Activated T-cell treated with anti-CD3 and anti-CD28 coated beads, Interleukin-2, amount 50 U/mL, for 72 hours (primary cell): ENCODE data around the gene TKFC. TPM values are rescaled to one million over a fixed set of nuclear protein-coding genes. Genes with fewer than 3 reads are reported as not detected.
A peak's percentile ranks its signal among the peaks of the same experiment; 100 is the strongest.
"Not testable (repeated sequence)": the region's sequence is repeated elsewhere in the genome, so short reads cannot be mapped to it uniquely, and the experiment has no call there.

ENCODE experiments used
- ATAC-seq, 2 donors: fragments of 150-1000 bp; cut with Tn5 transposase; replicated peaks in 1 of 2; 2 replicates each; pipeline ENCODE4 v1.10.0; 2021; ENCODE audit warnings: moderate library complexity in 2 of 2, mild to moderate bottlenecking in 1 of 2
- DNase-seq, 2 donors: peaks; one replicate each; pipeline ENCODE4 v3.0.0; 2021 to 2022; ENCODE audit warnings: mixed read lengths in 1 of 2
- H3K27ac Mint-ChIP-seq: one replicate; pipeline ENCODE4 v1.8.0; 2022; ENCODE audit warnings: mild to moderate bottlenecking, moderate library complexity, mixed read lengths
- H3K27me3 Mint-ChIP-seq: one replicate; pipeline ENCODE4 v1.8.0; 2022; ENCODE audit warnings: low read depth, mixed read lengths
- H3K36me3 Mint-ChIP-seq, 2 donors: one replicate each; pipeline ENCODE4 v1.8.0; 2022; ENCODE audit warnings: mixed read lengths in 2 of 2, mild to moderate bottlenecking in 1 of 2; ENCODE audit not compliant: insufficient read depth in 2 of 2
- H3K4me1 Mint-ChIP-seq: one replicate; pipeline ENCODE4 v1.8.0; 2022; ENCODE audit warnings: low read depth, mixed read lengths
- H3K4me3 Mint-ChIP-seq, 2 donors: one replicate each; pipeline ENCODE4 v1.8.0; 2022; ENCODE audit warnings: mild to moderate bottlenecking in 2 of 2, mixed read lengths in 2 of 2, moderate library complexity in 2 of 2
- H3K9me3 Mint-ChIP-seq, 2 donors: one replicate each; pipeline ENCODE4 v1.8.0; 2022; ENCODE audit warnings: mixed read lengths in 2 of 2
- total RNA-seq, 2 donors: library from RNA; stranded (reverse); gene quantifications; one replicate each; pipeline ENCODE4 v1.2.3, GENCODE V29; 2022

The TKFC gene
- total RNA-seq, 2 donors from 2014 or later, result 71.0 to 74.0 TPM

DNA sequence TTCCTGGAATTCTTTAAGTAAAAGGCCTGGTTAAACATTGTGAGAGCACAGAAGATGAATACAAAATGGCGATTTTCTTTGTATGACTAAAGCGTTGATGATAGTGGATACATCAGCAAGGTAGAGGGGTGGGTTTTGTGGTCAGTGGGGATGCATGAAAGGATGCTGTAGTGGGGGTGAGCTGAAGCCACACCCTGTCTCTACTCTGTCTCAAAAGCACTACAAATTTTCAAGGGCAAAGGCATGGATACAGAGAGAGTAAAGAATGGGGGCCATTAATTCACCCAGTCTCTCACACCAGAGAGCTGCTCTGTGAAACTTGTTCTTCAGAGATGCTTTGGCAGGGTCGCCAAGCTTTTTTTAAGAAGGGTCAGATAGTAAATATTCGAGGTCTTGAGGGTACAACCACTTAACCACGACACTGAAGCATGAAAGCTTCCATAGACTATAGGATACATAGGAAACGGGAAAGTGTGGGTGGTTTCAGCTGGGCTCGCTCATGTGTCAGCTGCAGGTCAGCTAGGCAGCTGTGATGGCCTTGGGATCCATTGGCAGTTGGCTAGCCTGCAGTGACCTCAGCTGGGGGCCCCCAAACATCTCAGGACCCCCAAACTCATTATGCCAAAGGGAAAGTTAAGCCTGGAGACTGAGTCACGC lies 37.4 kb downstream of the TKFC start:
- no peak overlapping the region for H3K4me3 Mint-ChIP-seq
- H3K27me3 Mint-ChIP-seq, result no peaks in the 10 kb centered on the region
- H3K27ac Mint-ChIP-seq, result no peak overlapping the region
- H3K36me3 Mint-ChIP-seq, result peaks cover 12 to 37% of the 10 kb centered on the region in 2 donors
- no peaks in the 10 kb centered on the region for H3K9me3 Mint-ChIP-seq
- H3K4me1 Mint-ChIP-seq, result peaks cover 22% of the 10 kb centered on the region
- DNase-seq, result no peak
- ATAC-seq, result peak; percentile 67 to 78

DNA sequence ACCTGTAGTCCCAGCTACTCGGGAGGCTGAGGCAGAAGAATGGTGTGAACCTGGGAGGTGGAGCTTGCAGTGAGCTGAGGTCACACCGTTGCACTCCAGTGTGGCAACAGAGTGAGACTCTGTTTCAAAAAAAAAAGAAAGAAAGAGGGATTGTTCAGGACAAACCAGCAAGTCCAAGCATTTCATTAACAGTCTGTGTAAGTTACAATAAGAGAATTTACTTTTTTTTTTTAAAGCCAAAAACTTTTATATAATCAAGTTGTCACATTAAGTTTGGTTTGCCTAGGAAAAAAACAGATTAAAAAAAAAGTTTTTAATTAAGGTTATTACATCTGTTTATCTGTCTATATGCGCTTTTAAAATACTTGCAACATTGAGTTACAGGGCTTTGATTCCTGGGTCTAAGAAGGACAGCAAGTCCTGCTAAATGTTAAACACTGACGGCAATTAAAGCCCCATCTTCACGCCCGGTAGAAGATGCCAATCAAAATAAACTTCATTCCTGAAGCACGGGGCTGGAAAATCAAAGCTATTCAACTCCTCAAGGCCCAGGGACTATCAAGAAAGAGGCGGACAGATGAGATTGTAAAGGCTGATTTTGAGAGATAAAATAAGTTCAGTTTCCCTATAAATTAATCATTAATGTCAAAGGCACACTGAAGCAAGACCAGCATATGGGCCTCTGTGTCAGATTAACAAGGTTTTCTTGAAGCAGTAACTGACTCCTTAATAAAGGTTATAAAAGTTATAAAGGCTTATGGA lies 39.8 kb downstream of the TKFC start:
- Mint-ChIP-seq H3K36me3 (peaks cover 13 to 29% of the 10 kb centered on the region in 2 donors), H3K4me1 (peaks cover 22% of the 10 kb centered on the region), H3K4me3 (no peak overlapping the region), H3K27me3 (no peaks in the 10 kb centered on the region), H3K9me3 (no peaks in the 10 kb centered on the region), H3K27ac (no peak overlapping the region)
- no peak for DNase-seq
- ATAC-seq, result no peak

DNA sequence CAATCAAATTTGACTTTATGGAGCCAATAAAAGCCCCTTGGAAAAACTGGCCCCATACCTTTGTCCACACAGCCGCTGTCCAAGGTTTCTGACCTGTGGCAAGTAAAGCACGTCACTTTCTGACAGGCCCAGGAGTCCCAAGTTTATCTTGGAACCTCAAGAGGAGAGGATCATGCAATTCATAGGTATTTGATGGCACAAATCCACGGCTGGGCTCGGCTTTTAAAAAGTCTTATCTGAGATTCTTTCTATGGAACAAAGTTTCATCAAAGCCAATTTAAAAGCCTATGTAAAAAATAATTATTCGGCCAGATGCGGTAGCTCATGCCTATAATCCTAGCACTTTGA lies 42.7 kb downstream of the TKFC start:
- Mint-ChIP-seq H3K4me3 (no peak overlapping the region), H3K36me3 (peaks cover 8 to 15% of the 10 kb centered on the region in 2 donors), H3K9me3 (no peaks in the 10 kb centered on the region), H3K4me1 (no peaks in the 10 kb centered on the region), H3K27ac (no peak overlapping the region), H3K27me3 (no peaks in the 10 kb centered on the region)
- DNase-seq (no peak), ATAC-seq (no peak)

DNA sequence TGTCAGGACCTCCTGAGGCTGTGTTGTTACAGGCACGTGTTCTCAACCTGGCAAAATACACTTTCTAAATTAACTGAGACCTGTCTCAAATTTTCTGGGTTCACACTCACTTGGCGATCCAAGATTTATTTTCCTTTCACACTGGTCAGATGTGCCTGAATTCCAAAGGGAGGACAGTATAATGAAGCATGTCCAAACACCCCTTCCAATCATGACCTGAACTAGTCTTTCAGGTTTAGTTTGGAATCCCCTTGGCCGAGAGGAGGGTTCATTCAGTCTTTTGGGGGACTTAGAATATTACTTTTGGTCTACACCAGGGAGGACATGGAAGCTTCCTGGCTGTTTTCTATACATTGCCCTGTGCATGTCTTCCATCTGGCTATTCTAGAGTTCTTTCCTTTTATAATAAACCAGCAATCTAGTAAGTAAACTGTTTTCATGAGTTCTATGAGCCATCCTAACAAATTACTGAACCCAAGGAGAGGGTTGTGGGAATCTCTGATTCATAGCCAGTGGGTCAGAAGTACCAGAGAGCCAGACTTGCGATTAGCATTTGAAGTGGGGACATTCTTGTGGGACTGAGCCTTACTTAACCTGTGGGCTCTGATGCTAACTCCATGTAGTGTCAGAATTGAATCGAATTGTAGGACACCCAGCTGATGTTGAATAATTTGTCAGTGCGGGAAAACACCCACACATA lies 44.6 kb downstream of the TKFC start:
- no peak for DNase-seq
- H3K4me3 Mint-ChIP-seq, result no peak overlapping the region
- no peak for ATAC-seq
- no peaks in the 10 kb centered on the region for H3K27me3 Mint-ChIP-seq
- H3K9me3 Mint-ChIP-seq, result no peaks in the 10 kb centered on the region
- H3K27ac Mint-ChIP-seq, result no peak overlapping the region
- H3K4me1 Mint-ChIP-seq, result no peaks in the 10 kb centered on the region
- H3K36me3 Mint-ChIP-seq, result peaks cover 7 to 9% of the 10 kb centered on the region in 2 donors

DNA sequence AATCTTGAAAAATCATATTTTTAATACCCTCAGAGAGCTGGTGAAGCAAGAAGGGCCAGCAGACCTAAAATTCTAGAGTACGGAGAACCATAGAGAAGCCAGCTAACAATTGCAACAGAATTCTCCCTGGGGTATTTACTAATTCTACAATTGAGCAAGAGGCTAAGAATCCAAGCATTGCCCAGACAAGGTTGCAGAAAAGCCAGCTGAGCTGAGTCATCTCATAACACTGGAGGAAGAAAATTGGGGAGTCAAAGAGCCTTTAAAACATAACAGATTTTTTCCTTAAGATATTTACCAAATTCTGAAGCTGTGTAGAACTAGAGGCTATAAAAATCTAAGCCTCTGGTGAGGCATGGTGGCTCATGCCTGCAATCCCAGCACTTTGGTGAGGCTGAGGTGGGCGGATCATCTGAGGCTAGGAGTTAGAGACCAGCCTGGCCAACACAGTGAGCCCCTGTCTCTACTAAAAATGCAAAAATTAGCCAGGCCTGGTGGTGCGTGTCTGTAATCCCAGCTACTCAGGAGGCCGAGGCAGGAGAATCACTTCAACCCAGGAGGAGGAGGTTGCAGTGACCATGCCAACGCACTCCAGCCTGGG lies 45.8 kb downstream of the TKFC start:
- Mint-ChIP-seq H3K27ac (no peak overlapping the region), H3K27me3 (no peaks in the 10 kb centered on the region), H3K4me1 (no peaks in the 10 kb centered on the region), H3K36me3 (peaks cover 6 to 7% of the 10 kb centered on the region in 2 donors), H3K4me3 (no peak overlapping the region), H3K9me3 (no peaks in the 10 kb centered on the region)
- ATAC-seq (no peak), DNase-seq (no peak)

DNA sequence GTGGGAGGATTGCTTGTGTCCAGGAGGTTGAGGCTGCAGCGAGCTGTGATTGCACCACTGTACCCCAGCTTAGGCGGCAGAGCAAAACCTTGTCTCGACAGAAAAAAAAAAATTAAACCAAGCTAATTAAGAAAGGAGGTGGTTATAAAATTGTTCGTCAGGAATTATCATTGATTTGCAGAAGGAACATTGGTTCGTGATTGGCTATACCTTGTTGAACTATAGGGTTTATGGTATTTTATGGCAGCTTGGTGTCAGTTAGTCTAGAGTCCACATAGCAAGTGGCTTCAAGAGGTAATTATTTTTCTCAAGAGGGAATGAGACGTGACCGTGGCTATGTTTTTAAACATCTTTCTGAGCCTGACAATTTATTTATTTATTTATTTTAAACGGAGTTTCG lies 47.9 kb downstream of the TKFC start:
- H3K36me3 Mint-ChIP-seq, result peaks cover 0 to 3% of the 10 kb centered on the region in 2 donors
- no peaks in the 10 kb centered on the region for H3K4me1 Mint-ChIP-seq
- no peak for DNase-seq
- no peak overlapping the region for H3K4me3 Mint-ChIP-seq
- H3K27ac Mint-ChIP-seq, result no peak overlapping the region
- no peaks in the 10 kb centered on the region for H3K27me3 Mint-ChIP-seq
- no peaks in the 10 kb centered on the region for H3K9me3 Mint-ChIP-seq
- ATAC-seq, result no peak

DNA sequence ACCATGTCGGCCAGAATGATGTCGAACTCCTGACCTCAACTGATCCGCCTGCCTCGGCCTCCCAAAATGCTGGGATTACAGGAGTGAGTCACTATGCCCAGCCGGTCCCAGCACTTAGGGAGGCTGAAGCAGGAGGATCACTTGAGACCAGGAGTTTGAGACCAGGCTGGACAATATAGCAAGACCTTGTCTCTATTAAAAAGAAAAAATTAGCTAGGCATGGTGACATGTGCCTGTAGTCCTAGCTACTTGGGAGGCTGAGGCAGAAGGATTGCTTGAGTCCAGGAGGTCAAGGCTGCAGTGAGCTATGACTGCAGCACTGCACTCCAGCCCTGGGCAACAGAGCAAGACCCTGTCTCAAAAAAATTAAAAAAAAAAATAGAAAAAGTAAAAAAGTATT lies 50.8 kb downstream of the TKFC start:
- not testable (repeated sequence) for H3K9me3 Mint-ChIP-seq, ATAC-seq, H3K4me3 Mint-ChIP-seq, H3K36me3 Mint-ChIP-seq, H3K27ac Mint-ChIP-seq, DNase-seq, H3K4me1 Mint-ChIP-seq, H3K27me3 Mint-ChIP-seq

DNA sequence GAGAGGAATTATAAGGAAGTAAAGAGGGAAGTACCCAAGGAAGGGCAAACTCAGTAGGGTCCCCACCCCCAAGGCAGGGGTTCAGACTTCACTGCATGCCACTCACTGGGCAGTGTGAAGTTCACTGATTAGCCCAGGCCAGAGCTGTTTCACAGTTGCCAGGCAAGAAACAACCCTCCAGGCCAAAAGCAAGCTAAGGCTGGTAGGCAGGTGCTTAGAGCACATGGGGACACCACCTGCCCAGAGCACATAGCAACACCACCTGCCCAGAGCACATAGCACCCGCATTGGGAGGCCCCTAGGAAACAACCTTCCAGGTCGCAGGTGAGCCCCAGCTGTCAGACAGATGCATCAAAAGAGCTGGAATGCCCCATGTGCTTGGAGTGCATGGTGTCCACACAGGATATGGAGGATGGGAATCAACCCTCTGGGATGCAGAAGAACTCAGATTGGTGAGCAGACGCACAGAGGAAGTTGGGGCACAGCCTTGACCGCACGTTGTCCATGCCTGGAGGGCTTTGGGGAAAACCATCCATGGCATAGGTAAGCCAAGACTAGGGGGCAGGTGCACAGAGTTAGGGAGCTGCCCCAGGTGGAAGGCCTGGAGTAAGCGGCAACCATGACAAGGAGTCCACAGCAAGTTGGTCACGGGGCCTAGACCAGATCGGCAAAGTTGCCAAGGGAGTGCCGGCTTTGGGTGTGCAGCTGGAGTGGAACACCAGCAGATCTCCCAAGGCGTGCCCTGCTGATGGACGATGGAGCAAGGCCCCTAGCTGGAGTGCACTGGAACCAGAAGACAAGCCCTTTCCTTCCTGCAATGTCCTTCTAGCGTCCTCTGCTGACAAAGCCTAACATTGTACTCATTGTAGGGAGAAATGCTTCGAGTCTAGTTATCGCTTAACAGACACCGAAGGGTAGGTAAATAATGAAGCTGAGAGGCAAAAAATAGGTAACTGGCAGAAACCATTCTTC lies 51.5 kb downstream of the TKFC start:
- H3K36me3 Mint-ChIP-seq, result no peaks in the 10 kb centered on the region
- no peak for ATAC-seq
- DNase-seq, result no peak
- H3K27ac Mint-ChIP-seq, result no peak overlapping the region
- peaks cover 0 to 1% of the 10 kb centered on the region in 2 donors for H3K9me3 Mint-ChIP-seq
- no peaks in the 10 kb centered on the region for H3K4me1 Mint-ChIP-seq
- no peaks in the 10 kb centered on the region for H3K27me3 Mint-ChIP-seq
- H3K4me3 Mint-ChIP-seq, result no peak overlapping the region

DNA sequence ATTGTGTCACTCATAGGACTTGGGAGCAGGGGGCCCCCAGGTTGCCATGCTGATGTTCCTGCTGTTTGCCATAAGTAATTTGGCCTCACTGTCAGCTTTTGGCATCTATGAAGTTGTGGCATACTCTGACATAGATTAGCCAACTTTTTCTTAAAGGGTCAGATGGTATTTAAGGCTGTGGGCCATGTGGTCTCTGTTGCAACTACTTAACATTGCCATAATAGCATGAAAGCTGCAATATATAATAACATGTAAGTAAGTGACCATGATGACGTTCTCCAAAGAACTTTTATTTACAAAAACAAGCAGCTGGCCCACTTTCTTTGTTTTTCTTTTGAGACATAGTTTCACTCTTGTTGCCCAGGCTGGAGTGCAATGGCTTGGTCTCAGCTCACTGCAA lies 57.1 kb downstream of the TKFC start:
- peaks cover 3 to 4% of the 10 kb centered on the region in 2 donors for H3K36me3 Mint-ChIP-seq
- peaks cover 21% of the 10 kb centered on the region for H3K4me1 Mint-ChIP-seq
- ATAC-seq (no peak), DNase-seq (no peak)
- no peaks in the 10 kb centered on the region for H3K27me3 Mint-ChIP-seq
- peaks cover 1 to 3% of the 10 kb centered on the region in 2 donors for H3K9me3 Mint-ChIP-seq
- H3K27ac Mint-ChIP-seq, result no peak overlapping the region
- no peak overlapping the region for H3K4me3 Mint-ChIP-seq

DNA sequence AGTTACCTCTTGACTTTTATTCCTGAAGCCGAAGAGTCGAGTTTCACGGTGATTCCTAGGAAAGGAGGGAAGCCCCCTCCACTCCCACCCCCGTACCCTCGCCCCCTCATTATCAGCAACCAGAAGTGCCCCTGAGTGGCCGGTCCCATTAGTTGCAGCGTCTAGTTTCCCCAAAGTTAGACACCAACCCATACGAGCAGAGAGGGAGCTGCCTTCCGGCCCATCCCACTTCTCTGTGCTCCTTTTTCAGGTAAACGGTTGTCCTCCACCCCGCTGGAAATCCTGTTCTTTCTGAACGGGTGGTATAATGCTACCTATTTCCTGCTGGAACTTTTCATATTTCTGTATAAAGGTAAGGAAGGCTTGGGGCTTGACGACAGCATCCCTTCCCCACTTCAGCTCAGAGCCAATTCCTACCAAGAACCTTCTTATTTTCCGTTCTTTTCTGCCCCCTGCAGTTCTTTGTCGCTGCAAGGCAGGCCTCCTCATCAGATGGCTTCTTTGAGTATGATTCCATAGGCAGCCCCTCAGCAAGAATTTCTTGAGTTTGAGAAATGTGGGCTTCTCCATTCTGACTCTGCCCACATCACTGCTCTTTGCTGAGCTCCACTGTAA lies 60.1 kb downstream of the TKFC start:
- Mint-ChIP-seq H3K27ac (peak overlapping the region; percentile 96), H3K4me3 (peak overlapping the region; percentile 95 to 99), H3K27me3 (no peaks in the 10 kb centered on the region), H3K4me1 (peaks cover 24% of the 10 kb centered on the region), H3K36me3 (peaks cover 3 to 5% of the 10 kb centered on the region in 2 donors), H3K9me3 (peaks cover 1 to 3% of the 10 kb centered on the region in 2 donors)
- DNase-seq (peak in 1 of 2 donors; percentile 7), ATAC-seq (peak in 1 of 2 donors; percentile 22)
